Panc1 (cell line): ENCODE measurements around the gene PIGS. TPM values are rescaled to one million over a fixed set of nuclear protein-coding genes. Genes with fewer than 3 reads are reported as not detected.

Experiments
- ATAC-seq: fragments of 200-7000 bp; cut with Tn5 transposase; 2 replicates; pipeline ENCODE4 v1.9.1; 2020; ENCODE audit warnings: mild to moderate bottlenecking, moderate library complexity
- BruUV-seq: library from RNA; stranded (reverse); fragments of 400-500 nt; replicated peaks from 2 replicates; lab custom pipeline; 2021; lab: Mats Ljungman, UMichigan
- CTCF ChIA-PET: fragments of 300-600 bp; sonication (Branson Sonifier 250); formaldehyde crosslinking; loops from one replicate; lab custom pipeline; 2022; ENCODE audit warnings: antibody characterized with exemption; lab: Charles Lee
- POLR2A ChIA-PET: fragments of 300-600 bp; sonication (Branson Sonifier 250); formaldehyde crosslinking; loops from one replicate; lab custom pipeline; 2022; ENCODE audit warnings: antibody characterized with exemption; lab: Charles Lee
- DNase-seq: peaks from one replicate; pipeline ENCODE4 v3.0.0-alpha.2; 2010; ENCODE audit warnings: low read depth, low spot score
- H3K27ac ChIP-seq: 2 replicates; pipeline ENCODE4 v1.5.1; 2011; ENCODE audit warnings: mild to moderate bottlenecking, low read length, inconsistent platforms
- H3K27me3 ChIP-seq: fragments of 200-500 bp; sonication (Bioruptor generic); 2 replicates; pipeline ENCODE4 v1.6.0; 2014; ENCODE audit warnings: low read length, inconsistent platforms; ENCODE audit not compliant: control insufficient read depth, insufficient read depth
- H3K36me3 ChIP-seq: fragments of 200-500 bp; sonication (Bioruptor generic); 2 replicates; pipeline ENCODE4 v1.5.1; 2014; ENCODE audit warnings: inconsistent platforms, mild to moderate bottlenecking, low read length, moderate library complexity; ENCODE audit not compliant: control insufficient read depth, insufficient read depth
- H3K4me1 ChIP-seq: 2 replicates; pipeline ENCODE4 v1.5.1; 2011; ENCODE audit warnings: inconsistent platforms, mild to moderate bottlenecking, low read length, moderate library complexity; ENCODE audit not compliant: control insufficient read depth, insufficient read depth
- H3K4me3 ChIP-seq, 2 experiments: 2 replicates each; pipeline ENCODE4 v1.5.1; 2011 to 2012; ENCODE audit warnings: low read depth in 2 of 2, low read length in 2 of 2, mild to moderate bottlenecking in 2 of 2, inconsistent platforms in 1 of 2, moderate library complexity in 1 of 2
- H3K9me3 ChIP-seq: fragments of 200-500 bp; sonication (Bioruptor generic); 2 replicates; pipeline ENCODE4 v1.5.1; 2014; ENCODE audit warnings: low read depth, mild to moderate bottlenecking, inconsistent platforms, low read length, moderate library complexity; ENCODE audit not compliant: control insufficient read depth, insufficient read depth
- POLR2AphosphoS5 ChIP-seq: IDR thresholded peaks from 2 replicates; pipeline ENCODE4 v1.6.1; 2012; ENCODE audit warnings: mild to moderate bottlenecking, low read depth, low read length, moderate library complexity
- SIN3A ChIP-seq: IDR thresholded peaks from 2 replicates; pipeline ENCODE4 v1.6.1; 2012; ENCODE audit warnings: low read depth, mild to moderate bottlenecking, low read length, moderate library complexity, borderline replicate concordance; ENCODE audit not compliant: insufficient read depth
- TCF7L2 ChIP-seq: IDR thresholded peaks from 2 replicates; pipeline ENCODE4 v1.6.1; 2011; ENCODE audit warnings: mild to moderate bottlenecking, low read depth, low read length, inconsistent platforms
- in situ Hi-C: cut with HindIII; loops from 2 replicates; pipeline ENCODE4 v1.10.0; 2016; ENCODE audit warnings: low sequenced_read_pairs, low pct_unique_long_range_greater_than_20kb
- intact Hi-C: fragments of 100-400 bp; cut with micrococcal nuclease; formaldehyde crosslinking; loops from one replicate; pipeline ENCODE4 v1.10.0; 2022; ENCODE audit not compliant: unreplicated experiment
- total RNA-seq: library from RNA; stranded (reverse); gene quantifications from one replicate; pipeline ENCODE4 v1.2.1, GENCODE V29; 2021; ENCODE audit not compliant: unreplicated experiment
- TF ChIP-seq, protein P1 (sequence below): fragments of 450-650 bp; IDR thresholded peaks from 2 replicates; pipeline ENCODE4 v1.5.1; 2017; ENCODE audit warnings: mild to moderate bottlenecking
- TF ChIP-seq, protein P2 (sequence below), 2 experiments: IDR thresholded peaks; 2 replicates each; pipeline ENCODE4 v1.6.1; 2011 to 2012; ENCODE audit warnings: low read depth in 2 of 2, control low read depth in 1 of 2, low read length in 1 of 2, mild to moderate bottlenecking in 1 of 2, moderate library complexity in 1 of 2; ENCODE audit not compliant: insufficient read depth in 1 of 2

PIGS gene
- total RNA-seq, 1 experiment from 2014 or later: 78.8 TPM

DNA sequence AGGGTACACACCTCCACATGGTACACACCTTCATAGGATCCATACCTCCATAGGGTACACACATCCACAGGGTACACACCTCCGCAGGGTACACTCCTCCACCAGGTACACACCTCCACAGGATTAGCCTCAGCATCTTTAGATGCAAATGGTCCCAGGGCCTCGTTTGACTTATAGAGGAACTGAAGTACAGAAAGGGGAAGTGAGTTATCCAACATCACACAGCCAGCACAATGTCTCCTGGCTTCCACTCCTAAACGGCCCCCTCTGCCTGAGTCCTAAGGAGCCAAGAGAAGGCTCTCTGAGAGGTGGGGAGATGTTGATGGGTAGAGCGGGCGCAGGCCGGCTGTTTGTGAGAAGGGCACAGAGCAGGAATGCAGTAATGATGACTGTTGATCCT is 53.2 kb downstream of the PIGS start:
- Histone ChIP-seq H3K27me3 (peaks cover 2% of the 10 kb centered on the region; the same call in 1 of the 2 replicates), H3K9me3 (no peaks in the 10 kb centered on the region), H3K4me1 (no peaks in the 10 kb centered on the region), H3K4me3 (no peak overlapping the region), H3K36me3 (no peaks in the 10 kb centered on the region), H3K27ac (no peak overlapping the region)
- ATAC-seq (no peak), DNase-seq (no peak)
- ChIA-PET CTCF (no interaction called here), POLR2A (no interaction called here)
- intact Hi-C loops (no loop called here), in situ Hi-C loops (no loop called here)
- TF ChIP-seq, protein P1, sequence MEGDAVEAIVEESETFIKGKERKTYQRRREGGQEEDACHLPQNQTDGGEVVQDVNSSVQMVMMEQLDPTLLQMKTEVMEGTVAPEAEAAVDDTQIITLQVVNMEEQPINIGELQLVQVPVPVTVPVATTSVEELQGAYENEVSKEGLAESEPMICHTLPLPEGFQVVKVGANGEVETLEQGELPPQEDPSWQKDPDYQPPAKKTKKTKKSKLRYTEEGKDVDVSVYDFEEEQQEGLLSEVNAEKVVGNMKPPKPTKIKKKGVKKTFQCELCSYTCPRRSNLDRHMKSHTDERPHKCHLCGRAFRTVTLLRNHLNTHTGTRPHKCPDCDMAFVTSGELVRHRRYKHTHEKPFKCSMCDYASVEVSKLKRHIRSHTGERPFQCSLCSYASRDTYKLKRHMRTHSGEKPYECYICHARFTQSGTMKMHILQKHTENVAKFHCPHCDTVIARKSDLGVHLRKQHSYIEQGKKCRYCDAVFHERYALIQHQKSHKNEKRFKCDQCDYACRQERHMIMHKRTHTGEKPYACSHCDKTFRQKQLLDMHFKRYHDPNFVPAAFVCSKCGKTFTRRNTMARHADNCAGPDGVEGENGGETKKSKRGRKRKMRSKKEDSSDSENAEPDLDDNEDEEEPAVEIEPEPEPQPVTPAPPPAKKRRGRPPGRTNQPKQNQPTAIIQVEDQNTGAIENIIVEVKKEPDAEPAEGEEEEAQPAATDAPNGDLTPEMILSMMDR: no peak
- TF ChIP-seq TCF7L2 (no peak), POLR2AphosphoS5 (no peak), SIN3A (no peak)
- TF ChIP-seq, protein P2, sequence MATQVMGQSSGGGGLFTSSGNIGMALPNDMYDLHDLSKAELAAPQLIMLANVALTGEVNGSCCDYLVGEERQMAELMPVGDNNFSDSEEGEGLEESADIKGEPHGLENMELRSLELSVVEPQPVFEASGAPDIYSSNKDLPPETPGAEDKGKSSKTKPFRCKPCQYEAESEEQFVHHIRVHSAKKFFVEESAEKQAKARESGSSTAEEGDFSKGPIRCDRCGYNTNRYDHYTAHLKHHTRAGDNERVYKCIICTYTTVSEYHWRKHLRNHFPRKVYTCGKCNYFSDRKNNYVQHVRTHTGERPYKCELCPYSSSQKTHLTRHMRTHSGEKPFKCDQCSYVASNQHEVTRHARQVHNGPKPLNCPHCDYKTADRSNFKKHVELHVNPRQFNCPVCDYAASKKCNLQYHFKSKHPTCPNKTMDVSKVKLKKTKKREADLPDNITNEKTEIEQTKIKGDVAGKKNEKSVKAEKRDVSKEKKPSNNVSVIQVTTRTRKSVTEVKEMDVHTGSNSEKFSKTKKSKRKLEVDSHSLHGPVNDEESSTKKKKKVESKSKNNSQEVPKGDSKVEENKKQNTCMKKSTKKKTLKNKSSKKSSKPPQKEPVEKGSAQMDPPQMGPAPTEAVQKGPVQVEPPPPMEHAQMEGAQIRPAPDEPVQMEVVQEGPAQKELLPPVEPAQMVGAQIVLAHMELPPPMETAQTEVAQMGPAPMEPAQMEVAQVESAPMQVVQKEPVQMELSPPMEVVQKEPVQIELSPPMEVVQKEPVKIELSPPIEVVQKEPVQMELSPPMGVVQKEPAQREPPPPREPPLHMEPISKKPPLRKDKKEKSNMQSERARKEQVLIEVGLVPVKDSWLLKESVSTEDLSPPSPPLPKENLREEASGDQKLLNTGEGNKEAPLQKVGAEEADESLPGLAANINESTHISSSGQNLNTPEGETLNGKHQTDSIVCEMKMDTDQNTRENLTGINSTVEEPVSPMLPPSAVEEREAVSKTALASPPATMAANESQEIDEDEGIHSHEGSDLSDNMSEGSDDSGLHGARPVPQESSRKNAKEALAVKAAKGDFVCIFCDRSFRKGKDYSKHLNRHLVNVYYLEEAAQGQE (IDR thresholded peaks at IDR 0.05; ENCODE audit: insufficient read depth in 1 of 2, low read depth in 2 of 2, low read length in 1 of 2): no peak
- no TSS peak for BruUV-seq

DNA sequence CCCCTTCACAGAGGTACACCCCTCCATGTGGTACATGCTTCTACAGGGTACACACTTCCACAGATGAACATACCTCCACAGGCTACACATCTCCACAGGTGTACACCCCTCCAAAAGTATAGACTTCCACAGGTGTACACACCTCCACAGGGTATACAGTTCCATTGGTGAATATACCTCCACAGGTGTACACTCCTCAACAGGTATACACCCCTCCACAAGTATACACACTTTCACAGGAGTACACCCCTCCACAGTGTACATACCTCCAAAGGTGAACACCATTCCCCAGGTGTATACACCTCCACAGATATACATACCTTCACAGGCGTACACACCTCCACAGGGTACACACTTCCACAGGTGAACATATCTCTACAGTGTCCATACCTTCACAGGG is 55.8 kb downstream of the PIGS start:
- TF ChIP-seq, protein P2 (IDR thresholded peaks at IDR 0.05; ENCODE audit: insufficient read depth in 1 of 2, low read depth in 2 of 2, low read length in 1 of 2): no peak
- no peak for TF ChIP-seq POLR2AphosphoS5
- TF ChIP-seq, protein P1: no peak
- TF ChIP-seq SIN3A: no peak
- TF ChIP-seq TCF7L2: no peak
- no peak for ATAC-seq
- Histone ChIP-seq H3K4me1 (no peaks in the 10 kb centered on the region), H3K27me3 (peaks cover 2% of the 10 kb centered on the region; the same call in 1 of the 2 replicates), H3K27ac (no peak overlapping the region), H3K9me3 (no peaks in the 10 kb centered on the region), H3K4me3 (no peak overlapping the region), H3K36me3 (no peaks in the 10 kb centered on the region)
- in situ Hi-C loops (no loop called here), intact Hi-C loops (no loop called here)
- DNase-seq: no peak
- no TSS peak for BruUV-seq
- ChIA-PET POLR2A (no interaction called here), CTCF (no interaction called here)
